WTC11 (cell line): ENCODE results near the gene UBE2J2. TPM values are rescaled to one million over a fixed set of nuclear protein-coding genes. Genes with fewer than 3 reads are reported as not detected.

Experiments used
- E2F1 ChIP-seq: sonication (generic); formaldehyde crosslinking; IDR thresholded peaks from 2 replicates; pipeline ENCODE4 v1.8.0; 2022; ENCODE audit warnings: mild to moderate bottlenecking, missing genetic modification reagents
- EMX1 ChIP-seq: fragments of 250-450 bp; sonication (Bioruptor Pico); IDR thresholded peaks from 2 replicates; pipeline ENCODE4 v1.8.0; 2021; ENCODE audit warnings: mild to moderate bottlenecking
- FOXJ3 ChIP-seq: sonication (generic); formaldehyde crosslinking; IDR thresholded peaks from 2 replicates; pipeline ENCODE4 v1.9.0; 2021; ENCODE audit warnings: missing genetic modification reagents, mild to moderate bottlenecking, borderline replicate concordance
- FOXP1 ChIP-seq: sonication (generic); formaldehyde crosslinking; IDR thresholded peaks from 2 replicates; pipeline ENCODE4 v1.8.0; 2022; ENCODE audit warnings: missing genetic modification reagents, mild to moderate bottlenecking, moderate library complexity, borderline replicate concordance
- GABPB1 ChIP-seq: sonication (generic); formaldehyde crosslinking; IDR thresholded peaks from 2 replicates; pipeline ENCODE4 v1.8.1; 2023; ENCODE audit warnings: mild to moderate bottlenecking, missing genetic modification reagents
- GRHL2 ChIP-seq: fragments of 250-450 bp; sonication (Bioruptor Pico); IDR thresholded peaks from 2 replicates; pipeline ENCODE4 v1.8.0; 2022; ENCODE audit warnings: mild to moderate bottlenecking, moderate library complexity; ENCODE audit not compliant: insufficient replicate concordance, severe bottlenecking
- JUN ChIP-seq: sonication (generic); formaldehyde crosslinking; IDR thresholded peaks from 2 replicates; pipeline ENCODE4 v1.8.0; 2023; ENCODE audit warnings: mild to moderate bottlenecking, missing genetic modification reagents
- MAX ChIP-seq: sonication (generic); formaldehyde crosslinking; IDR thresholded peaks from 2 replicates; pipeline ENCODE4 v1.8.0; 2022; ENCODE audit warnings: mild to moderate bottlenecking, missing genetic modification reagents
- NFYB ChIP-seq: sonication (generic); formaldehyde crosslinking; conservative IDR thresholded peaks from 2 replicates; pipeline ENCODE4 v1.8.0; 2022; ENCODE audit warnings: low read depth, missing genetic modification reagents
- NR2C2 ChIP-seq: sonication (generic); formaldehyde crosslinking; IDR thresholded peaks from 2 replicates; pipeline ENCODE4 v1.8.0; 2022; ENCODE audit warnings: mild to moderate bottlenecking, missing genetic modification reagents
- NR3C1 ChIP-seq: sonication (generic); formaldehyde crosslinking; conservative IDR thresholded peaks from 2 replicates; pipeline ENCODE4 v1.8.1; 2023; ENCODE audit warnings: low read depth, mild to moderate bottlenecking, missing genetic modification reagents
- OVOL2 ChIP-seq: fragments of 250-450 bp; sonication (Bioruptor Pico); IDR thresholded peaks from 2 replicates; pipeline ENCODE4 v1.9.0; 2021; ENCODE audit warnings: mild to moderate bottlenecking, borderline replicate concordance
- RORB ChIP-seq: fragments of 250-450 bp; sonication (Bioruptor Pico); IDR thresholded peaks from 2 replicates; pipeline ENCODE4 v1.9.0; 2021; ENCODE audit warnings: mild to moderate bottlenecking
- TCF7 ChIP-seq: sonication (generic); formaldehyde crosslinking; IDR thresholded peaks from 2 replicates; pipeline ENCODE4 v1.8.0; 2022; ENCODE audit warnings: mild to moderate bottlenecking, low read depth, missing genetic modification reagents, moderate library complexity
- TP53 ChIP-seq: sonication (generic); formaldehyde crosslinking; IDR thresholded peaks from 2 replicates; pipeline ENCODE4 v1.8.1; 2023; ENCODE audit warnings: mild to moderate bottlenecking, missing genetic modification reagents
- USF1 ChIP-seq: sonication (generic); formaldehyde crosslinking; IDR thresholded peaks from 2 replicates; pipeline ENCODE4 v1.8.0; 2022; ENCODE audit warnings: mild to moderate bottlenecking, missing genetic modification reagents
- ZNF121 ChIP-seq: sonication (generic); formaldehyde crosslinking; IDR thresholded peaks from 2 replicates; pipeline ENCODE4 v1.8.0; 2023; ENCODE audit warnings: missing genetic modification reagents
- ZNF138 ChIP-seq: sonication (generic); formaldehyde crosslinking; conservative IDR thresholded peaks from 2 replicates; pipeline ENCODE4 v1.8.1; 2022; ENCODE audit warnings: mild to moderate bottlenecking, moderate library complexity, missing genetic modification reagents
- ZNF396 ChIP-seq: fragments of 250-450 bp; sonication (Bioruptor Pico); IDR thresholded peaks from 2 replicates; pipeline ENCODE4 v1.8.0; 2021; ENCODE audit warnings: mild to moderate bottlenecking, moderate library complexity, borderline replicate concordance
- ZNF416 ChIP-seq: fragments of 250-450 bp; sonication (Bioruptor Pico); IDR thresholded peaks from 2 replicates; pipeline ENCODE4 v1.9.0; 2021; ENCODE audit warnings: mild to moderate bottlenecking, inconsistent platforms
- total RNA-seq: library from RNA; stranded (reverse); gene quantifications from 3 replicates; pipeline ENCODE4 v1.2.3, GENCODE V29; 2021
- TF ChIP-seq, protein P1 (sequence below): fragments of 250-450 bp; sonication (Bioruptor Pico); IDR thresholded peaks from 2 replicates; pipeline ENCODE4 v1.9.0; 2021; ENCODE audit warnings: mild to moderate bottlenecking, borderline replicate concordance
- TF ChIP-seq, protein P2 (sequence below): sonication (generic); formaldehyde crosslinking; IDR thresholded peaks from 2 replicates; pipeline ENCODE4 v1.8.0; 2023; ENCODE audit warnings: missing genetic modification reagents, mild to moderate bottlenecking, borderline replicate concordance
- TF ChIP-seq, protein P3 (sequence below): fragments of 250-450 bp; sonication (Bioruptor Pico); IDR thresholded peaks from 2 replicates; pipeline ENCODE4 v1.9.0; 2021; ENCODE audit warnings: moderate library complexity, mild to moderate bottlenecking, inconsistent platforms, borderline replicate concordance
- TF ChIP-seq, protein P4 (sequence below): sonication (generic); formaldehyde crosslinking; IDR thresholded peaks from 2 replicates; pipeline ENCODE4 v1.8.1; 2023; ENCODE audit warnings: mild to moderate bottlenecking, missing genetic modification reagents

Gene UBE2J2
- total RNA-seq, 1 experiment from 2014 or later: 72.2 TPM

DNA sequence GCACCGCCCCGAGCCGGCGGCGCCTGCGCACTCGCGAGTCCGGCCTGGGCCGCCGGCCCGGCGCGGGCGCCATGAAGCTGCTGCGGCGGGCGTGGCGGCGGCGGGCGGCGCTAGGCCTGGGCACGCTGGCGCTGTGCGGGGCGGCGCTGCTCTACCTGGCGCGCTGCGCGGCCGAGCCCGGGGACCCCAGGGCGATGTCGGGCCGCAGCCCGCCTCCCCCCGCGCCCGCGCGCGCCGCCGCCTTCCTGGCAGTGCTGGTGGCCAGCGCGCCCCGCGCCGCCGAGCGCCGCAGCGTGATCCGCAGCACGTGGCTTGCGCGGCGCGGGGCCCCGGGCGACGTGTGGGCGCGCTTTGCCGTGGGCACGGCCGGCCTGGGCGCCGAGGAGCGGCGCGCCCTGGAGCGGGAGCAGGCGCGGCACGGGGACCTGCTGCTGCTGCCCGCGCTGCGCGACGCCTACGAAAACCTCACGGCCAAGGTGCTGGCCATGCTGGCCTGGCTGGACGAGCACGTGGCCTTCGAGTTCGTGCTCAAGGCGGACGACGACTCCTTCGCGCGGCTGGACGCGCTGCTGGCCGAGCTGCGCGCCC is 41.4 kb downstream of the UBE2J2 start, which contains the start of gene B3GALT6 (continued):
- TF ChIP-seq, protein P1, sequence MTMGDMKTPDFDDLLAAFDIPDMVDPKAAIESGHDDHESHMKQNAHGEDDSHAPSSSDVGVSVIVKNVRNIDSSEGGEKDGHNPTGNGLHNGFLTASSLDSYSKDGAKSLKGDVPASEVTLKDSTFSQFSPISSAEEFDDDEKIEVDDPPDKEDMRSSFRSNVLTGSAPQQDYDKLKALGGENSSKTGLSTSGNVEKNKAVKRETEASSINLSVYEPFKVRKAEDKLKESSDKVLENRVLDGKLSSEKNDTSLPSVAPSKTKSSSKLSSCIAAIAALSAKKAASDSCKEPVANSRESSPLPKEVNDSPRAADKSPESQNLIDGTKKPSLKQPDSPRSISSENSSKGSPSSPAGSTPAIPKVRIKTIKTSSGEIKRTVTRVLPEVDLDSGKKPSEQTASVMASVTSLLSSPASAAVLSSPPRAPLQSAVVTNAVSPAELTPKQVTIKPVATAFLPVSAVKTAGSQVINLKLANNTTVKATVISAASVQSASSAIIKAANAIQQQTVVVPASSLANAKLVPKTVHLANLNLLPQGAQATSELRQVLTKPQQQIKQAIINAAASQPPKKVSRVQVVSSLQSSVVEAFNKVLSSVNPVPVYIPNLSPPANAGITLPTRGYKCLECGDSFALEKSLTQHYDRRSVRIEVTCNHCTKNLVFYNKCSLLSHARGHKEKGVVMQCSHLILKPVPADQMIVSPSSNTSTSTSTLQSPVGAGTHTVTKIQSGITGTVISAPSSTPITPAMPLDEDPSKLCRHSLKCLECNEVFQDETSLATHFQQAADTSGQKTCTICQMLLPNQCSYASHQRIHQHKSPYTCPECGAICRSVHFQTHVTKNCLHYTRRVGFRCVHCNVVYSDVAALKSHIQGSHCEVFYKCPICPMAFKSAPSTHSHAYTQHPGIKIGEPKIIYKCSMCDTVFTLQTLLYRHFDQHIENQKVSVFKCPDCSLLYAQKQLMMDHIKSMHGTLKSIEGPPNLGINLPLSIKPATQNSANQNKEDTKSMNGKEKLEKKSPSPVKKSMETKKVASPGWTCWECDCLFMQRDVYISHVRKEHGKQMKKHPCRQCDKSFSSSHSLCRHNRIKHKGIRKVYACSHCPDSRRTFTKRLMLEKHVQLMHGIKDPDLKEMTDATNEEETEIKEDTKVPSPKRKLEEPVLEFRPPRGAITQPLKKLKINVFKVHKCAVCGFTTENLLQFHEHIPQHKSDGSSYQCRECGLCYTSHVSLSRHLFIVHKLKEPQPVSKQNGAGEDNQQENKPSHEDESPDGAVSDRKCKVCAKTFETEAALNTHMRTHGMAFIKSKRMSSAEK (CRISPR knock-in tag): no peak
- peak; percentile 93; the same call in 1 of the 2 replicates for TF ChIP-seq JUN (CRISPR knock-in tag)
- TF ChIP-seq, protein P2, sequence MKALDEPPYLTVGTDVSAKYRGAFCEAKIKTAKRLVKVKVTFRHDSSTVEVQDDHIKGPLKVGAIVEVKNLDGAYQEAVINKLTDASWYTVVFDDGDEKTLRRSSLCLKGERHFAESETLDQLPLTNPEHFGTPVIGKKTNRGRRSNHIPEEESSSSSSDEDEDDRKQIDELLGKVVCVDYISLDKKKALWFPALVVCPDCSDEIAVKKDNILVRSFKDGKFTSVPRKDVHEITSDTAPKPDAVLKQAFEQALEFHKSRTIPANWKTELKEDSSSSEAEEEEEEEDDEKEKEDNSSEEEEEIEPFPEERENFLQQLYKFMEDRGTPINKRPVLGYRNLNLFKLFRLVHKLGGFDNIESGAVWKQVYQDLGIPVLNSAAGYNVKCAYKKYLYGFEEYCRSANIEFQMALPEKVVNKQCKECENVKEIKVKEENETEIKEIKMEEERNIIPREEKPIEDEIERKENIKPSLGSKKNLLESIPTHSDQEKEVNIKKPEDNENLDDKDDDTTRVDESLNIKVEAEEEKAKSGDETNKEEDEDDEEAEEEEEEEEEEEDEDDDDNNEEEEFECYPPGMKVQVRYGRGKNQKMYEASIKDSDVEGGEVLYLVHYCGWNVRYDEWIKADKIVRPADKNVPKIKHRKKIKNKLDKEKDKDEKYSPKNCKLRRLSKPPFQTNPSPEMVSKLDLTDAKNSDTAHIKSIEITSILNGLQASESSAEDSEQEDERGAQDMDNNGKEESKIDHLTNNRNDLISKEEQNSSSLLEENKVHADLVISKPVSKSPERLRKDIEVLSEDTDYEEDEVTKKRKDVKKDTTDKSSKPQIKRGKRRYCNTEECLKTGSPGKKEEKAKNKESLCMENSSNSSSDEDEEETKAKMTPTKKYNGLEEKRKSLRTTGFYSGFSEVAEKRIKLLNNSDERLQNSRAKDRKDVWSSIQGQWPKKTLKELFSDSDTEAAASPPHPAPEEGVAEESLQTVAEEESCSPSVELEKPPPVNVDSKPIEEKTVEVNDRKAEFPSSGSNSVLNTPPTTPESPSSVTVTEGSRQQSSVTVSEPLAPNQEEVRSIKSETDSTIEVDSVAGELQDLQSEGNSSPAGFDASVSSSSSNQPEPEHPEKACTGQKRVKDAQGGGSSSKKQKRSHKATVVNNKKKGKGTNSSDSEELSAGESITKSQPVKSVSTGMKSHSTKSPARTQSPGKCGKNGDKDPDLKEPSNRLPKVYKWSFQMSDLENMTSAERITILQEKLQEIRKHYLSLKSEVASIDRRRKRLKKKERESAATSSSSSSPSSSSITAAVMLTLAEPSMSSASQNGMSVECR: peak; percentile 93; the same call in 1 of the 2 replicates
- no peak for TF ChIP-seq OVOL2 (CRISPR knock-in tag)
- no peak for TF ChIP-seq ZNF416 (CRISPR knock-in tag)
- peak; percentile 98 for TF ChIP-seq TCF7 (CRISPR knock-in tag)
- TF ChIP-seq ZNF138: no peak
- no peak for TF ChIP-seq NR2C2 (CRISPR knock-in tag)
- TF ChIP-seq GRHL2 (CRISPR knock-in tag): no peak
- no peak for TF ChIP-seq EMX1 (CRISPR knock-in tag)
- TF ChIP-seq USF1 (CRISPR knock-in tag): 0 out of 2 replicates have a peak, but pooled peaks have one; percentile 42
- TF ChIP-seq ZNF121 (CRISPR knock-in tag): 0 out of 2 replicates have a peak, but pooled peaks have one; percentile 61
- TF ChIP-seq MAX: peak; percentile 77; the same call in 1 of the 2 replicates
- TF ChIP-seq FOXJ3 (CRISPR knock-in tag): no peak
- TF ChIP-seq, protein P3, sequence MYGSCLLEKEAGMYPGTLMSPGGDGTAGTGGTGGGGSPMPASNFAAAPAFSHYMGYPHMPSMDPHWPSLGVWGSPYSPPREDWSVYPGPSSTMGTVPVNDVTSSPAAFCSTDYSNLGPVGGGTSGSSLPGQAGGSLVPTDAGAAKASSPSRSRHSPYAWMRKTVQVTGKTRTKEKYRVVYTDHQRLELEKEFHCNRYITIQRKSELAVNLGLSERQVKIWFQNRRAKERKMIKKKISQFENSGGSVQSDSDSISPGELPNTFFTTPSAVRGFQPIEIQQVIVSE (CRISPR knock-in tag): no peak
- peak; percentile 95; the same call in 1 of the 2 replicates for TF ChIP-seq TP53
- no peak for TF ChIP-seq RORB (CRISPR knock-in tag)
- TF ChIP-seq E2F1: peak; percentile 68; the same call in 1 of the 2 replicates
- TF ChIP-seq, protein P4, sequence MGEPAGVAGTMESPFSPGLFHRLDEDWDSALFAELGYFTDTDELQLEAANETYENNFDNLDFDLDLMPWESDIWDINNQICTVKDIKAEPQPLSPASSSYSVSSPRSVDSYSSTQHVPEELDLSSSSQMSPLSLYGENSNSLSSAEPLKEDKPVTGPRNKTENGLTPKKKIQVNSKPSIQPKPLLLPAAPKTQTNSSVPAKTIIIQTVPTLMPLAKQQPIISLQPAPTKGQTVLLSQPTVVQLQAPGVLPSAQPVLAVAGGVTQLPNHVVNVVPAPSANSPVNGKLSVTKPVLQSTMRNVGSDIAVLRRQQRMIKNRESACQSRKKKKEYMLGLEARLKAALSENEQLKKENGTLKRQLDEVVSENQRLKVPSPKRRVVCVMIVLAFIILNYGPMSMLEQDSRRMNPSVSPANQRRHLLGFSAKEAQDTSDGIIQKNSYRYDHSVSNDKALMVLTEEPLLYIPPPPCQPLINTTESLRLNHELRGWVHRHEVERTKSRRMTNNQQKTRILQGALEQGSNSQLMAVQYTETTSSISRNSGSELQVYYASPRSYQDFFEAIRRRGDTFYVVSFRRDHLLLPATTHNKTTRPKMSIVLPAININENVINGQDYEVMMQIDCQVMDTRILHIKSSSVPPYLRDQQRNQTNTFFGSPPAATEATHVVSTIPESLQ (CRISPR knock-in tag): no peak
- TF ChIP-seq NFYB: peak; percentile 56
- TF ChIP-seq GABPB1 (CRISPR knock-in tag): no peak
- TF ChIP-seq NR3C1 (CRISPR knock-in tag): no peak
- TF ChIP-seq ZNF396 (CRISPR knock-in tag): no peak
- peak; percentile 98 for TF ChIP-seq FOXP1 (CRISPR knock-in tag)
